Measurements from ENCODE around the gene CDAN1.

CDAN1 gene

DNA sequence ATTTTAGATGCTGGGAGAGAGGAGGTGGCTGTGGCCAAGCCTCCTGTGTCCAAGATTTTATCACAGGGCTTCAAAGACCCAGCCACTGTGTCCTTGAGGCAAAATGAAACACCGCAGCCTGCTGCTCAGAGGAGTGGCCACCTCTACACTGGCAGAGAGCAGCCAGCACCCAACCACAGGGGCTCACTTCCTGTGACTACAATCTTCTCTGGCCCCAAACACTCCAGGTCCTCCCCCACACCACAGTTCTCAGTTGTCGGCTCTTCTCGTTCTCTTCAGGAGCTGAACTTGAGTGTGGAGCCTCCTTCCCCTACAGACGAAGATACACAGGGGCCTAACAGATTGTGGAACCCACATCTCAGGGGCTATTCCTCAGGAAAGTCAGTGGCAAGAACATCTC, 45.6 kb downstream of the CDAN1 start:
- TF ChIP-seq EP300 (IDR thresholded peaks at IDR 0.05; ENCODE audit: borderline replicate concordance), result no peak
- TF ChIP-seq TAF1 (IDR thresholded peaks at IDR 0.05; ENCODE audit: low read depth), result no peak
- TF ChIP-seq NFIC (IDR thresholded peaks at IDR 0.05), result no peak

- no peak for TF ChIP-seq TCF12 (IDR thresholded peaks at IDR 0.05; ENCODE audit: low read depth)
- no peak for TF ChIP-seq CEBPB (IDR thresholded peaks at IDR 0.05)
- TF ChIP-seq EP300 (IDR thresholded peaks at IDR 0.05; ENCODE audit: borderline replicate concordance), result no peak
- TF ChIP-seq FOXM1 (IDR thresholded peaks at IDR 0.05; ENCODE audit: borderline replicate concordance, low read depth), result no peak
- TF ChIP-seq ZBTB7A (IDR thresholded peaks at IDR 0.05; ENCODE audit: low read depth), result no peak
- no peak for TF ChIP-seq TEAD4 (IDR thresholded peaks at IDR 0.05)
- TF ChIP-seq, protein P1, sequence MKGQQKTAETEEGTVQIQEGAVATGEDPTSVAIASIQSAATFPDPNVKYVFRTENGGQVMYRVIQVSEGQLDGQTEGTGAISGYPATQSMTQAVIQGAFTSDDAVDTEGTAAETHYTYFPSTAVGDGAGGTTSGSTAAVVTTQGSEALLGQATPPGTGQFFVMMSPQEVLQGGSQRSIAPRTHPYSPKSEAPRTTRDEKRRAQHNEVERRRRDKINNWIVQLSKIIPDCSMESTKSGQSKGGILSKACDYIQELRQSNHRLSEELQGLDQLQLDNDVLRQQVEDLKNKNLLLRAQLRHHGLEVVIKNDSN (IDR thresholded peaks at IDR 0.05), result no peak
- TF ChIP-seq RAD21 (IDR thresholded peaks at IDR 0.05; ENCODE audit: low read depth), result no peak
- no peak for TF ChIP-seq NFIC (IDR thresholded peaks at IDR 0.05)
- TF ChIP-seq, protein P2, sequence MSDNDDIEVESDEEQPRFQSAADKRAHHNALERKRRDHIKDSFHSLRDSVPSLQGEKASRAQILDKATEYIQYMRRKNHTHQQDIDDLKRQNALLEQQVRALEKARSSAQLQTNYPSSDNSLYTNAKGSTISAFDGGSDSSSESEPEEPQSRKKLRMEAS (IDR thresholded peaks at IDR 0.05), result no peak
- no peak for TF ChIP-seq REST (IDR thresholded peaks at IDR 0.05; ENCODE audit: low read depth)
- TF ChIP-seq TAF1 (IDR thresholded peaks at IDR 0.05; ENCODE audit: low read depth), result no peak
- TF ChIP-seq CREB1 (IDR thresholded peaks at IDR 0.05; ENCODE audit: low read depth), result no peak
- TF ChIP-seq EGR1 (IDR thresholded peaks at IDR 0.05), result no peak
- TF ChIP-seq YY1 (IDR thresholded peaks at IDR 0.05; ENCODE audit: low read depth), result no peak
Observed at GRCh38 chr15:42688301-42688700, 48.6 kb downstream of the CDAN1 start.

GRCh38 chr15:42687740-42688139, 49.2 kb downstream of the CDAN1 start:
- TF ChIP-seq FOXM1 (IDR thresholded peaks at IDR 0.05; ENCODE audit: borderline replicate concordance, low read depth) (no peak), TEAD4 (IDR thresholded peaks at IDR 0.05) (no peak), EGR1 (IDR thresholded peaks at IDR 0.05) (no peak), CEBPB (IDR thresholded peaks at IDR 0.05) (no peak), YY1 (IDR thresholded peaks at IDR 0.05; ENCODE audit: low read depth) (no peak), TAF1 (IDR thresholded peaks at IDR 0.05; ENCODE audit: low read depth) (no peak), ZBTB7A (IDR thresholded peaks at IDR 0.05; ENCODE audit: low read depth) (no peak), EP300 (IDR thresholded peaks at IDR 0.05; ENCODE audit: borderline replicate concordance) (no peak), REST (IDR thresholded peaks at IDR 0.05; ENCODE audit: low read depth) (no peak), CREB1 (IDR thresholded peaks at IDR 0.05; ENCODE audit: low read depth) (no peak), RAD21 (IDR thresholded peaks at IDR 0.05; ENCODE audit: low read depth) (no peak), TCF12 (IDR thresholded peaks at IDR 0.05; ENCODE audit: low read depth) (no peak), NFIC (IDR thresholded peaks at IDR 0.05) (no peak)
- TF ChIP-seq, protein P2 (IDR thresholded peaks at IDR 0.05), result no peak
- TF ChIP-seq, protein P1 (IDR thresholded peaks at IDR 0.05), result no peak

- TF ChIP-seq EGR1 (IDR thresholded peaks at IDR 0.05) (no peak), CREB1 (IDR thresholded peaks at IDR 0.05; ENCODE audit: low read depth) (no peak), EP300 (IDR thresholded peaks at IDR 0.05; ENCODE audit: borderline replicate concordance) (no peak), YY1 (IDR thresholded peaks at IDR 0.05; ENCODE audit: low read depth) (no peak)
- TF ChIP-seq, protein P2 (IDR thresholded peaks at IDR 0.05), result no peak
Observed at GRCh38 chr15:42686281-42686680, 50.6 kb downstream of the CDAN1 start.

GRCh38 chr15:42681119-42681518, 55.8 kb downstream of the CDAN1 start:
- TF ChIP-seq NFIC (IDR thresholded peaks at IDR 0.05), result no peak
- TF ChIP-seq EGR1 (IDR thresholded peaks at IDR 0.05), result no peak
- TF ChIP-seq EP300 (IDR thresholded peaks at IDR 0.05; ENCODE audit: borderline replicate concordance), result no peak
- TF ChIP-seq, protein P1 (IDR thresholded peaks at IDR 0.05), result no peak
- no peak for TF ChIP-seq CEBPB (IDR thresholded peaks at IDR 0.05)
- no peak for TF ChIP-seq TCF12 (IDR thresholded peaks at IDR 0.05; ENCODE audit: low read depth)
- no peak for TF ChIP-seq REST (IDR thresholded peaks at IDR 0.05; ENCODE audit: low read depth)
- TF ChIP-seq, protein P2 (IDR thresholded peaks at IDR 0.05), result no peak
- TF ChIP-seq RAD21 (IDR thresholded peaks at IDR 0.05; ENCODE audit: low read depth), result no peak
- TF ChIP-seq FOXM1 (IDR thresholded peaks at IDR 0.05; ENCODE audit: borderline replicate concordance, low read depth), result no peak
- no peak for TF ChIP-seq ZBTB7A (IDR thresholded peaks at IDR 0.05; ENCODE audit: low read depth)
- TF ChIP-seq CREB1 (IDR thresholded peaks at IDR 0.05; ENCODE audit: low read depth), result no peak
- TF ChIP-seq TAF1 (IDR thresholded peaks at IDR 0.05; ENCODE audit: low read depth), result no peak

Measured in Ishikawa (cell line).